NOMO-1 (cell line): ENCODE data around the gene STRN.
"Not testable (repeated sequence)": the region's sequence is repeated elsewhere in the genome, so short reads cannot be mapped to it uniquely, and the experiment has no call there.

Experiments used
- DNase-seq, 2 experiments: peaks; one replicate each; lab custom pipeline; 2025; ENCODE audit not compliant: unreplicated experiment in 2 of 2; lab: John Stamatoyannopoulos, UW

Gene STRN

DNA sequence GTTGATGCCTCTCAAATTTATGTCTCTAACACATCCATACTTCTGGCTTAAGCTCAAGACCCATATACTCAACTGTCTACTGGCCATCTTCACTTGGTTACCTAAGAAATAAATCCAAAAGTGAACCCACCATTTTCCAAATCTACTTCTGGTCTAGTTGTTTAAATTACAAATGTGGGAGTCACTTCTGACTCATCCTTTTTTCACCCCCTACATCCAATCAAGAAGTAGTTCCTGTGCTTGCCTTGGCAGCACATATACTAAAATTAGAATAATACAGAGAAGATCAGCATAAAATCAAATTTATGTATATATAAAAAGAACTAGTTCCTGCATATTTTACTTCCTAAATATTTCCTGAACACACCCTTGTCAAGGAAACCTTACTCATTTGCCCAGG, 53.6 kb downstream of the STRN start:
- no peak for DNase-seq

DNA sequence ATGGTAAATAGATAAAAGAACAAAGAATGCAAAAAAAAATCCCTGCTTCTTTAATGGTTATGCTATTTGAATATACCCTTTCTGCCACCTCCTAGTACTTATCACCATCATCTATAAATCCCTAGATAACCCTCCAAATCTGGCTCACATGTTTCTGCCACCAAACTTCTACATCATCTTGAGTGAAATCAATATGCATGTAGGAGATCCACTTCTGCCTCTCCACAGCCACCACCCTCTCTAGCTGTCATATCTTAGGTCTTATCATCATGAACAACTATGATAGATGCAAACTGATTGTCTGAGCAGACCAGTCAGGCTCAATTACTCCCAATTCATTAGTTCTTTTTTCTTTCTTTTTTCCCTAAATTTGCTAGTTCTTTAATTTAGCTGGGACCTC, 55.3 kb downstream of the STRN start:
- DNase-seq, result no peak

DNA sequence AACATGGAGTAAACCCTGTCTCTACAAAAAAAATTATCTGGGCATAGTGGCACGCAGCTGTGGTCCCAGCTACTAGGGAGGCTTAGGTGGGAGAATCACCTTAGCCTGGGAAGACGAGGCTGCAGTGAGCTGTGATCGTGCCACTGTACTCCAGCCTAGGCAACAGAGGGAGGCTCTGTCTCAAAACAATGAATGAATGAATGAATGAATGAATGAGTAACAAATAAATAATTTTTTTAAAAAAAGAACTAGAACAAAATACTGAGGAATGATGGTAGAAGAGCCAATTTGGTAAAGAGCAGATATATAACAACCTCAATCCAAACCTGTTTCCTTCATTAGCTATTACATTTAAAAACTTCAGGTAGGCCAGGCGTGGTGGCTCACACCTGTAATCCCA, 60.1 kb downstream of the STRN start:
- DNase-seq, result no peak

DNA sequence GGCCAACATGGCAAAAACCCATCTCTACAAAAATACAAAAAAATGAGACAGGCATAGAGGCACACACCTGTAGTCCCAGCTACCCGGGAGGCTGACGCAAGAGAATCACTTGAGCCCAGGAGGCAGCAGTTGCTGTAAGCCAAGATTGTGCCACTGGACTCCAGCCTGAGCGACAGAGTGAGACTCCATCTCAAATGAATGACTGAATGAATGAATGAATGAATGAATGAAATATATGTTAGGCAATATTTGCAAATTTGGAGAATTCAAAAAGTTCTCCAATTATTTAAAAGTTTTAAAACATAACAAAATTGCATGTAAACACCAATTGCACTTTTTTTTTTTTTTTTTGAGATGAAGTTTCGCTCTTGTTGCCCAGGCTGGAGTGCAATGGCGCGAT, 61.7 kb downstream of the STRN start:
- no peak for DNase-seq

DNA sequence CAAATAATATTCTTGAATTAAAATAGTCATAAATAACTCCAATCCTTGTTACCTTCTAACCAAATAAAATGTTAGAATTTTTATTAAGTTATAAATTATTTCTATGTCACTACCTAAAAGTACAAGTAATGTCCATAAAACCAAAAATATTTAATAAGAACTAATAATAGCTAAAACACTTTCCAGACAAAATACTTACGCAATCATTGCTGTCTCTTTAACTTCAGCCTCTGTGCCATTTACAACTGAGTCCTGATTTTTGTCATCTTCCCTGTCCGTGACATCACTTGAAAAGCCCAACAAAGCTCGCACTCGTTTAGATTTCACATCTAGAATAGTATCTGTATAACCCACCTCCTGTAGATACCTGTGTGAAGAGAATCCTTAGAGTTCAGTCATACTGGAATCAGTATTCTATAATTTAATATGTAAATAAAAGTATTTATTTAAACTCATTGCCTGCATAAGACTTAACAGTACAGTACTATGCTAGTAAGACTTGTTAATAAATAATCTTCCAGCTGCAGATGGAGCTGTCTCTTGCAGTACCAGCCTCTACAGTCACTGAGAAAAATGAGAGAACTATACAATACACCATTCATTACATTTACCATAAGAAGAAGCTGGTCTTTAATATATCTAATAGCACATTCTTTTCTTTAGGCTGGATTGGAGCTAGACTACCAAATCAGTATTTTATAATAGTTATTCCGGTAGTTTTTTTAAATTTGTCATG, 63.8 kb downstream of the STRN start:
- DNase-seq, result no peak

DNA sequence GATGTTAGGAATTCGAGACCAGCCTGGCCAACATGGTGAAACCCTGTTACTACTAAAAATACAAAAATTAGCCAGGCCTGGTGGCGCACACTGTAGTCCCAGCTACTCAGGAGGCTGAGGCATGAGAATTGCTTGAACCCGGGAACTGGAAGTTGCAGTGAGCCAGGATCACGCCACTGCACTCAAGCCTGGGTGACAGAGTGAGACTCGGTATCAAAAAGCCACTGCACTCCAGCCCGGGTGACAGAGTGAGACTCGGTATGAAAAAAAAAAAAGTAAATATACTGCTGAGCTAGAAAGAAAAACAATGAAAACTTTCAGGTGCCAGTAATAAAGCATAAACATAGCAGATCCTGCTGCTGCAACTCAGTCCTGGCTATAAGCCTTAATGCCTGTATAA, 73.5 kb downstream of the STRN start:
- DNase-seq, result no peak

DNA sequence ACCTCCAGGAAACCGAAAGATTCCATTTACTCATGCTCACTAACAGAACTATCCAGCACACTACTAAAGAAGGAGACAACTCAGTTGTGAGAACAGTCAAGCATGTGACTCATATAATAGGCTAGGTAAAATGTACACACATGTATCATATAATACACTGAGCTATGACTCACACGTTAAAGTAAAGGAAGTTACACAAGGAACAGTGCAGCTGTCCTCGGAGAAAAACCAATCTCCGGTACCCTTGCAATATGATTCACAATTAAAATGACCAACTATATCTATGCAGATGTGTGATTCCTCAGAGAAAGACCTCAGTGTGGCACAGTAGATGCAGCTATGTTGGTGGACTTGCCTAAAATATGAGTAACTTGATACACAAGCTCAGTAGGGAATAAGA, 76.5 kb downstream of the STRN start:
- peak in 1 of 2 experiments; percentile 94 for DNase-seq

DNA sequence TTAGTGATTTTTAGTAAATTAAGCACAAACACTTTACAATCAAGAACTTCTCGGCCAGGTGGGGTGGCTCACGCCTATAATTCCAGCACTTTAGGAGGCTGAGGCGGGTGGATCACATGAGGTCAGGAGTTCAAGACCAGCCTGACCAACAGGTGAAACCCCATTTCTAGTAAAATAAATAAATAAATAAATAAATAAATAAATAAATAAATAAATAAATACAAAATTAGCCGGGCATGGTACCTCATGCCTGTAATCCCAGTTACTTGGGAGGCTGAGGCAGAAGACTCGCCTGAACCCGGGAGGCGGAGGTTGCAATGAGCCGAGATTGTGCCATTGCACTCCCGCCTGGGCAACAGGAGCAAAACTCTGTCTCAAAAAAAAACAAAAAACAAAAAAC, 79.2 kb downstream of the STRN start:
- DNase-seq, result not testable (repeated sequence)

DNA sequence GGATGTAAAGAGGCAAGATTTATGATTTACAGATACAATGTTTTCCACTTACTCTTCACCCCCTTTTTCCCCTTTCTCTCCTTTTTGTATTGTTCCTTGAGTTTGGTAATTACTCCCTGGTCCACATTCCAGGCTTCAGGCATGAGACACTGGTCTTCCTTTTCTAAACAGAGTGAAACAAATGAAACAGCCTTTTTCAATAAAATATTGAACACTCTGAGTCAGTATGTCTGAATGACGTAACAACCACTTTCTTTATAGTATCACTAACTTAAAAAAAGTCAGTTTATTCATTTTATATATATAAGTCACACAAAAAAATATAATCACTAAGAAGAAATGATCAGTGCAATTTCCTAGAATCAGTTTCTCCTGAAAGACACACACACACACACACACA, 79.7 kb downstream of the STRN start:
- no peak for DNase-seq

DNA sequence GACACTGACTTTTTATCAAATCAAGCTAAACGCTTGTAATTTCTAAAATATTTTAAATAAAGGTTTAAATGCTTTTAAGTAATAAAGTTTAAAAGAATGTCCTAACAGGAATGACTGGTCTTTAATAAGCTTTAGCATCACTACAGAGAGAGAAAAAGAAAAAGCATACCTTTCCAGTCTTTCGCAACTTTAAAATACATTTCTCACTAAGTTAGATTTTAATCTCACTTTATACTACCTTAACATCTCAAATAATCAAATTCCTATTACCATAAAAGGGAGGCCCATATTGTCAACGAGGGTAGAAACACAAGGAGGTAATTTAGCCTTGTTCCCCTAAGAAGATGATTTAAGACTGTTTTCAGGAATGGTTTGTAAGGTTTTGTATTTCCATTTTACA, 80.7 kb downstream of the STRN start:
- no peak for DNase-seq

DNA sequence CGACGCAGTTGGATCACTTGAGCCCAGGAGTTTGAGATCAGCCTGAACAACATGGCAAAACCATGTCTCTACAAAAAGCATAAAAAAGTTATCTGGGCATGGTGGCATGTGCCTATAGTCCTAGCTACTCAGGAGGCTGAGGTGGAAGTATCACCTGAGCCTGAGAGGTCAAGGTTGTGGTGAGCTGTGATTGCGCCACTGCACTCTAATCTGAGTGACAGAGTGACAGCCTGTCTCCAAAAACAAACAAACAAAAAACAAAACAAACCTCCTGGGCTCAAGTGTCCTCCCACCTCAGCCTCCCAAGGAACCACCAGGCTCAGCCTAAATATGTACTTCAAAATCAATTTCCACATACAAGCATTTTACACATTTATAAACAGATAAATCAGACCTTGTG, 83.8 kb downstream of the STRN start:
- no peak for DNase-seq

DNA sequence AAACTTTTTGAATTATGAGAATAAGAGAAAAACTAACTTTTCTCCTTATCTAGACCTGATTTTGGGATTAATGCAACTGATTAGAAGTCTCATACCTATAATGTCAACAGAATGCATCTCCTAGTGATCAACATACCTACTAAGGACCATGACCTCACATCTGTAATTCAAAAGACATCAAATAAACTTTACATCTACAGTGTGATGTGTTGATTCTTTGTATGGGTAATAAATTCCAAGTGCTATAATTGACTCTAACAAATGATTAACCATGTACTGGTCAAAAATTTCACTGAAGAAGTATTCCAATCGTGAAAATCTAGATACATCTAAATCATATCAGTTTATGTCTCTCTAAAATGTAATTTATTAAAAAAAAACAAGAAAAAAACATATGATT, 84.5 kb downstream of the STRN start:
- DNase-seq, result no peak

DNA sequence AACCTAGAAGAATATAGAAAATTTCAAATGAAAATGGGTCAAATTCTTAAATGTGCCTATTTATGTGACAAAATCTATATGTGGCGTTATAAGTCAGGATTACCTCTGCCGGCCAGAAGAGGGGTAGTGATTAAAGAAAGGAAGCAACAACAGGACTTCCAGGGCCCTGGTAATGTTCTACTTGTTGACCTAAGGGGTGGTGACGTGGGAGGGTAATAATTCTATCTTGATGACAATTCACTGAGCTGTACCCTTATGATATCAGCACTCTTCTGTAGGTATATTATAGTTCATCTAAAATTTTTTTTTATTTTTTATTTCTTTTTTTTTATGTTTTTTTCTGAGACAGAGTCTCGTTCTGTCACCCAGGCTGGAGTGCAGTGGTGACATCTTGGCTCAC, 87.9 kb downstream of the STRN start:
- DNase-seq, result no peak

DNA sequence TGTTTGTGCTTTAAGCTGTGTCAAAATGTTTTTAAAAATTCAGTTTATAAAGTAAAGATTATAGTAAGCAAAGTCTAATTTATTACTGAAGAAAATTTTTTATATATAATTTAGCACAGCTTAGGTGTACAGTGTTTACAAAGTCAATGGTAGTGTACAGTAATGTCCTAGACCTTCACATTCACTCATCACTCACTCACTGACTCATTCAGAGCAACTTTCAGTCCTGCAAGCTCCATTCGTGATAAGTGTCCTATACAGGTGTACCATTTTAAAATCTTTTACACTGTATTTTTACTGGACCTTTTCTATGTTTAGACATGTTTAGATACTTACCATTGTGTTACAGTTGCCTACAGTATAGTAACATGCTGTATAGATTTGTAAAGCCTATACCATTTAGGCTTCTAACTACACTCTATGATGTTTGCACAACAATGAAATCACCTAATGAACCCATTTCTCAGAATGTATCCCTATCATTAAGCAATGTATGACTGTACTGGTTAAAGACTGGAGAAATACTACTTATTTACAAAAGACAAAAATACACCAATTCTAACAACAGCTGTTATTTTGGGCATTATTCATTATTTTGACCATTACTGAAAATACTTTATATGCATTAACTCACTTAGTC, 95.1 kb downstream of the STRN start:
- no peak for DNase-seq

DNA sequence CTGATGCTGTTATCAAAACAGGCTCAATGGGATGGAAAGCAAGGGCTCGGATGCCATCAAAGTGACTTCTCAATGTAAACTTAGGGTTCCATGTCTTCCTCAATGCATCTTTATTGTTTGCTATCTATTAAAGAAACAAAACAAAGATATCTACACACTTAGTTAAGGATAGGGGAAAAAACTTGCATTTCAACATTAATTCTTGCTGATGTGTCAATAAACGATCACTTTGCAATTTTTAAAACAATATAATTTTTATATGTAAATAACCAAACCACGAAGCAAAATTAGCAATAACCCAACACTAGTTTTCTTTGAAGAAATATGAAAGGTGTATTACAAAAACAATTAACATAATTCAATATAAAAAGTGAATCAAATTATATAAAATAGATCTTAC, 96.7 kb downstream of the STRN start:
- no peak for DNase-seq

DNA sequence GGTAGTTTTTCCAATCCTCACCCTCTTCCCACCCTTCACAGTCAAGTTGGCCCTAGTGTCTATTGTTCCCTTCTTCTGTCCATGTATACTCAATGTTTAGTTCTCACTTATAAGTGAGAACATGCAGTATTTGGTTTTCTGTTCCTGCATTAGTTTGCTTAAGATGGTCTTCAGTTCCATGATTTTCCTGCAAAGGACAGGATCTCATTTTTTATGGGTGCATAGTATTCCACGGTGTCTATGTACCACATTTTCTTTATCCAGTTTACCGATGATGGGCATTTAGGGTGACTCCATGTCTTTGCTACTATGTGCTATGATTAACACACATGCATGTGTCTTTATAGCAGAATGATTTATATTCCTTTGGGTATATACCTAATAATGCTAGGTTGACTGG, 104.4 kb downstream of the STRN start:
- DNase-seq, result no peak

DNA sequence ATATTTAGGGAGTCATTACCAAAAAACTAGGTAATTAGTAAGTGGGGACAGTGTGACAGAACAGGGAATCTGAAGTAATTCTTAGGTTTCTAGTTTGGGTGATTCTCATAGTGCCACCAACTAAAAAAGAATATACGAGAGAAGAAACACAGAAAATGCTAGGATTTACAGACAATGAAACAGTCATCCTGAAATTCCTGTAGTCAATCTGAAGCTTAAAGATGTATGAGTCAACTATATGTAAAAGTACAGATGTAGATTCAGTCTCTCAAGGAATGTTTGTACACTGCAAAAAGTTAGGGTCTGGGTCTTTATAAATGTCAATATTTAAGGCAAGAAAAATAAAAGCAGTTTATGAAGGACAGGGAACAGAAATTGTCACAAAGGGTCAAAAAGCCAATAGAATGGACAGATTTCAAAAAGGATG, 107.0 kb downstream of the STRN start:
- DNase-seq, result no peak

DNA sequence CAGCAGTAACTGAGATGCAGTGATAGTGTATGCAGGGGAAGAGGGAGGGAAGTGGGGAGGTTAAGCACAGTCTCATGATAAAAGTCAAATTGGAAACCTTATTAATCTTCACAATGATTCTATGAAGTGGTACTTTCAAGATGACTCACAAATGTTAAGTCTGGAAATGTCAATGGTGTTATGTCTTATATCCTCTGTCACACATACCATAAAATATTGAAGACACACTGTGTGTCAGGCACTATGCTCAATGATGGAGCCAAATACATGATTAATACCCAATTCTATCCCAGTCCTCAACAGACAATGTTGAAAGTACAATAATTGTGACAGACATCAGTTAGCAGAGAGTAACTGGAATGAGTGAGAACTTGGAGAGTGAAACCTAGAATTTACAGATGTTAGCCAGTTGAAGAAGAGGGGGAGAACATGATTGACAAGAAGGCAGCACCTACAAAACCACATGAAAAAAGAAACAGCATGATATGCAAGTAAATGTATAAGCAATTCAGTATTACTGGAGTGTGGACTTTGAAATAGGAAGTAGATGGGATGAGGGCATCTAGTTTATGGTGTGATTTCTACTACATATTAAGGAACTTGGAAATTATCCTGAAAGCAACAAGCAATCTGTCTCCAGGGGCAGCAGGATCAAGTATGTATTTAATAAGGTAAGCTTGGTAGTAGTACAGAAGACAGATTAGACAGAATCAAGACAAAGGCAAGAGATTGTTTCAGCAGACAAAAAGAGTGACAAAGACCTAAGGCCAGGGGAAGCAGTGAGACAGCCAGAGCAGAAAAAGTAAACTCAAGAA, 107.6 kb downstream of the STRN start:
- DNase-seq, result no peak

DNA sequence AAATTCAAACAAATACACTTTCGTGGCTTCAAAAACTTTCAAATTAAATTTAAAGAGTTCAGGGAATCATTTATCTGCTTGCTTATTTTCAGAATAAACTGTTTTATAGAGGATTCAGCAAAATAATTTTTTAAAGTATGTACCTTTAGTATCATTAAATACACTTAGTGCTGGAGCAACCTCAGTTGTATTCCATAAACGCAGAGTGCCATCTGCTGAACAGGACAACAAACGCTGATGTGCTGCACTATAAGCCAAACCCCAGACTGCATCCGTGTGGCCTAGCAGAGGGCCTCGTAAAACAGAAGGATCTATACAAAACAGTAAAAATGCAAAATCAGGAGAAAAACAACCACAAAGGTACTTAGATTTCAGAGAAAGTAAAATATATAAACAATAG, 108.6 kb downstream of the STRN start:
- no peak for DNase-seq

DNA sequence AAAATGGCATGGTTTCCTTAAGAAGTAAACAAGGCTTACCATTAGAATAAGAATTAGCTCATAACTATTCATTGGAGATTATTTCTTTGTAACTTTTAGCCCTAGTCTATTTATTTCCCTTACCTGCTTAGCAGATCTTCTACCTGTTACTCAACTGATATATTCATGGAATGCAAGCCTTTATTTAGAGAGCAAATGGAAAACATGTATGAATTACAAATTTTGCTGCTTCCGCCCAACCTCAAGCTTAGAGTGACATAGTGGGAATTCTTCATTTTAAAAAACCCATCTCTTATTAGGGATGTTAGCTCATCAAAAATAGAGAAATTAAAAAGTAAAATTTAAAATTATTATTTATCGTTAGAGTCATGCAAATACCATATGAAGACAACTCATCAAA, 110.9 kb downstream of the STRN start:
- no peak for DNase-seq

DNA sequence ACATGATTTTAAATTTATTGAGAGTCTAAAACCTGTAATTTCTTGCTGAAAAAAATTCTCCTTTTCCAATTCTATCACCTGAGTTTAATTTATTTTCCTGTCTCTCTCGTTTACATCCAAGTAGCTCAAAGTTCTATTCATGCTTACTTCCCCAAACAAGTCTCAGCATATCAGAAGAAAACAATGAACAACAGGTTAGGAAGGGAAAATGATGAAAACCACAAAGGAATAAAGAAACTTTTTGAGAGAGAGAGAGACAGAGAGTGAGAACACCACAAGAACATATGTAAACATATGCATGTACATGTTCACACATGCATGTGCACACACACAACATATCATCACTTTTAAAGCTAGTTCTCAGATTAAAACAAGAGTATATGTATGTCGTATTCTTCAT, 112.1 kb downstream of the STRN start:
- DNase-seq, result no peak

DNA sequence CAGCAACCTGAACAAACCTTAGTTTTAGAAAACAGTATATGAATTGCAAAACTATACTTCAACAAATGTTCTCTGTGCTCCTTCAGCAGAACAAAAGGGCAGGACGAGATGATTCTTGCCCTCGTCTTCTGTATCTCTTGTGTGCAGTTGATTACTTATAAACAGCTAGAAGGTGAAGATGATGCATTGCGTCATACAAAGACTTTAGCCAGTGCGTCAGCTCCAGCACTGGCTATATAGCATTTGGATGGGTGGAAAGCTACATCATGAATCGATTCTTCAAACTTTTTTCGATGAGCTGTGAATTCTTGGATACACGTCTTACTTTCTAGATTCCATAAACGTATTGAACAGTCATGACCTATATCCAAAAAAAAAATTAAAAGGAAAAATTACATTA, 117.1 kb downstream of the STRN start:
- no peak for DNase-seq
